GM21447 (cell line): ENCODE results near the gene TRMT112.

Experiments
- ATAC-seq: cut with Tn5 transposase; IDR thresholded peaks from one replicate; pipeline ENCODE4 v1.9.1; 2021; ENCODE audit not compliant: unreplicated experiment

TRMT112 gene

GRCh38 chr11:64276653-64277431, 40.5 kb downstream of the TRMT112 start:
- ATAC-seq = no peak

GRCh38 chr11:64275841-64276240, 41.5 kb downstream of the TRMT112 start:
- ATAC-seq = no peak

GRCh38 chr11:64275031-64275800, 42.1 kb downstream of the TRMT112 start:
- ATAC-seq = no peak

- peak; percentile 66 for ATAC-seq
These were observed 47.7 kb downstream of the TRMT112 start for GRCh38 chr11:64269540-64270220.

GRCh38 chr11:64268893-64269539, 48.3 kb downstream of the TRMT112 start:
- peak; percentile 6 for ATAC-seq

- ATAC-seq = no peak
These were observed 49.1 kb downstream of the TRMT112 start for GRCh38 chr11:64268025-64268892.

- no peak for ATAC-seq
These were observed 50.0 kb downstream of the TRMT112 start for GRCh38 chr11:64267207-64267945.
